OCI-LY7 (cell line): ENCODE data around the gene PPM1H.

ENCODE experiments used
- EZH2phosphoT487 ChIP-seq: fragments of 200-600 bp; sonication (generic); IDR thresholded peaks from 2 replicates; pipeline ENCODE4 v1.6.1; 2018; ENCODE audit warnings: low read depth, borderline replicate concordance, mild to moderate bottlenecking, mixed run types, antibody characterized with exemption, low read length, moderate library complexity, mixed read lengths
- TF ChIP-seq, protein P1 (sequence below): fragments of 200-600 bp; sonication (generic); conservative IDR thresholded peaks from 2 replicates; pipeline ENCODE4 v1.5.1; 2014; ENCODE audit warnings: mild to moderate bottlenecking, antibody characterized with exemption, low read length, moderate library complexity, mixed read lengths

DNA sequence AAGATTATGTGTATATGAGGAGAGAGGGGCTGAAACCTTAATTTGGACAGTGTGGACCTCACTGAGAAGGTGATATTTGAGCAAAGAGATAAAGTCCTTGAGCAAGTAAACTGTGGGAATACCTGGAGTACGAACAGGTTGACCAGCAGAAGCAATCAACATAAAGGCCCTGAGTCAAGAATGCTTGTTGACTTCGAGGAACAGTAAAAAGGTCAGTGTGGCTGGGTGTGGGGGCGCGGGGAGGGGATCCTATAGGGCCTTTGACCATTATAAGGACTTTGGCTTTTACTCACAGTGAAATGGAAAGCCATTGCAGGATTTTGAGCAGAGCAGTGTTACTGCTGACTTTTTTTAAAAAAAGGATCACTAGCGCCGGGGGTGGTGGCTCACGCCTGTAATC, 34.7 kb upstream of the PPM1H start:
- TF ChIP-seq, protein P1, sequence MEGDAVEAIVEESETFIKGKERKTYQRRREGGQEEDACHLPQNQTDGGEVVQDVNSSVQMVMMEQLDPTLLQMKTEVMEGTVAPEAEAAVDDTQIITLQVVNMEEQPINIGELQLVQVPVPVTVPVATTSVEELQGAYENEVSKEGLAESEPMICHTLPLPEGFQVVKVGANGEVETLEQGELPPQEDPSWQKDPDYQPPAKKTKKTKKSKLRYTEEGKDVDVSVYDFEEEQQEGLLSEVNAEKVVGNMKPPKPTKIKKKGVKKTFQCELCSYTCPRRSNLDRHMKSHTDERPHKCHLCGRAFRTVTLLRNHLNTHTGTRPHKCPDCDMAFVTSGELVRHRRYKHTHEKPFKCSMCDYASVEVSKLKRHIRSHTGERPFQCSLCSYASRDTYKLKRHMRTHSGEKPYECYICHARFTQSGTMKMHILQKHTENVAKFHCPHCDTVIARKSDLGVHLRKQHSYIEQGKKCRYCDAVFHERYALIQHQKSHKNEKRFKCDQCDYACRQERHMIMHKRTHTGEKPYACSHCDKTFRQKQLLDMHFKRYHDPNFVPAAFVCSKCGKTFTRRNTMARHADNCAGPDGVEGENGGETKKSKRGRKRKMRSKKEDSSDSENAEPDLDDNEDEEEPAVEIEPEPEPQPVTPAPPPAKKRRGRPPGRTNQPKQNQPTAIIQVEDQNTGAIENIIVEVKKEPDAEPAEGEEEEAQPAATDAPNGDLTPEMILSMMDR: no peak
- no peak for TF ChIP-seq EZH2phosphoT487
